WTC11 (cell line): Measurements from ENCODE around the gene ESR2. TPM values are rescaled to one million over a fixed set of nuclear protein-coding genes. Genes with fewer than 3 reads are reported as not detected.

Experiments
- ATAC-seq: fragments of 200-7000 bp; cut with Tn5 transposase; 2 replicates; pipeline ENCODE4 v1.10.0; 2021; ENCODE audit warnings: mild to moderate bottlenecking, moderate library complexity
- CTCF ChIA-PET: fragments of 300-600 bp; sonication (Branson Sonifier 250); formaldehyde crosslinking; loops from one replicate; lab custom pipeline; 2021; ENCODE audit warnings: antibody characterized with exemption; lab: Charles Lee
- POLR2A ChIA-PET: fragments of 350-600 bp; sonication (Branson Sonifier 250); formaldehyde crosslinking; loops from one replicate; lab custom pipeline; 2021; ENCODE audit warnings: antibody characterized with exemption; lab: Charles Lee
- DNase-seq: peaks from one replicate; pipeline ENCODE4 v3.0.0; 2021; ENCODE audit warnings: low spot score
- H3K27ac Mint-ChIP-seq: 2 replicates; pipeline ENCODE4 v1.8.0; 2021; ENCODE audit warnings: mixed read lengths
- H3K27me3 Mint-ChIP-seq: 2 replicates; pipeline ENCODE4 v1.8.0; 2021; ENCODE audit warnings: low read depth, mild to moderate bottlenecking, moderate library complexity, mixed read lengths
- H3K36me3 Mint-ChIP-seq: 2 replicates; pipeline ENCODE4 v1.8.0; 2021; ENCODE audit warnings: mixed read lengths
- H3K4me1 Mint-ChIP-seq: 2 replicates; pipeline ENCODE4 v1.8.0; 2022; ENCODE audit warnings: mixed read lengths
- H3K4me3 Mint-ChIP-seq: 2 replicates; pipeline ENCODE4 v1.8.0; 2021; ENCODE audit warnings: mild to moderate bottlenecking, moderate library complexity, mixed read lengths
- H3K9me3 Mint-ChIP-seq: 2 replicates; pipeline ENCODE4 v1.8.0; 2021; ENCODE audit warnings: mixed read lengths
- CBFB ChIP-seq: sonication (generic); formaldehyde crosslinking; IDR thresholded peaks from 2 replicates; pipeline ENCODE4 v1.8.1; 2022; ENCODE audit warnings: mild to moderate bottlenecking, low read depth, missing genetic modification reagents
- EMX1 ChIP-seq: fragments of 250-450 bp; sonication (Bioruptor Pico); IDR thresholded peaks from 2 replicates; pipeline ENCODE4 v1.8.0; 2021; ENCODE audit warnings: mild to moderate bottlenecking
- ERG ChIP-seq: fragments of 250-450 bp; sonication (Bioruptor Pico); IDR thresholded peaks from 2 replicates; pipeline ENCODE4 v1.8.0; 2021; ENCODE audit warnings: mild to moderate bottlenecking
- ETV6 ChIP-seq: sonication (generic); formaldehyde crosslinking; IDR thresholded peaks from 2 replicates; pipeline ENCODE4 v1.8.1; 2022; ENCODE audit warnings: mild to moderate bottlenecking, missing genetic modification reagents
- FOXP1 ChIP-seq: sonication (generic); formaldehyde crosslinking; IDR thresholded peaks from 2 replicates; pipeline ENCODE4 v1.8.0; 2022; ENCODE audit warnings: missing genetic modification reagents, mild to moderate bottlenecking, moderate library complexity, borderline replicate concordance
- GABPB1 ChIP-seq: sonication (generic); formaldehyde crosslinking; IDR thresholded peaks from 2 replicates; pipeline ENCODE4 v1.8.1; 2023; ENCODE audit warnings: mild to moderate bottlenecking, missing genetic modification reagents
- GRHL2 ChIP-seq: fragments of 250-450 bp; sonication (Bioruptor Pico); IDR thresholded peaks from 2 replicates; pipeline ENCODE4 v1.8.0; 2022; ENCODE audit warnings: mild to moderate bottlenecking, moderate library complexity; ENCODE audit not compliant: insufficient replicate concordance, severe bottlenecking
- HMGA2 ChIP-seq: fragments of 250-450 bp; sonication (Bioruptor Pico); IDR thresholded peaks from 2 replicates; pipeline ENCODE4 v1.4.0; 2021; ENCODE audit warnings: mild to moderate bottlenecking, moderate library complexity
- JAZF1 ChIP-seq: fragments of 250-450 bp; sonication (Bioruptor Pico); IDR thresholded peaks from 2 replicates; pipeline ENCODE4 v1.9.0; 2021; ENCODE audit warnings: moderate library complexity, mild to moderate bottlenecking, inconsistent platforms
- JUN ChIP-seq: sonication (generic); formaldehyde crosslinking; IDR thresholded peaks from 2 replicates; pipeline ENCODE4 v1.8.0; 2023; ENCODE audit warnings: mild to moderate bottlenecking, missing genetic modification reagents
- PRDM15 ChIP-seq: sonication (generic); formaldehyde crosslinking; IDR thresholded peaks from 2 replicates; pipeline ENCODE4 v1.8.0; 2022; ENCODE audit warnings: missing genetic modification reagents
- RELA ChIP-seq: sonication (generic); formaldehyde crosslinking; IDR thresholded peaks from 2 replicates; pipeline ENCODE4 v1.8.1; 2022; ENCODE audit warnings: missing genetic modification reagents, mild to moderate bottlenecking, borderline replicate concordance
- ZNF423 ChIP-seq: fragments of 250-450 bp; sonication (Bioruptor Pico); IDR thresholded peaks from 2 replicates; pipeline ENCODE4 v2.1.2; 2022; ENCODE audit warnings: mild to moderate bottlenecking, moderate library complexity
- ZNF425 ChIP-seq: fragments of 250-450 bp; sonication (Bioruptor Pico); conservative IDR thresholded peaks from 2 replicates; pipeline ENCODE4 v1.9.0; 2021; ENCODE audit warnings: mild to moderate bottlenecking
- total RNA-seq: library from RNA; stranded (reverse); gene quantifications from 3 replicates; pipeline ENCODE4 v1.2.3, GENCODE V29; 2021
- TF ChIP-seq, protein P1 (sequence below): sonication (generic); formaldehyde crosslinking; IDR thresholded peaks from 2 replicates; pipeline ENCODE4 v1.8.1; 2022; ENCODE audit warnings: missing genetic modification reagents, borderline replicate concordance

ESR2 gene
- total RNA-seq, 1 experiment from 2014 or later = 0.50 TPM

DNA sequence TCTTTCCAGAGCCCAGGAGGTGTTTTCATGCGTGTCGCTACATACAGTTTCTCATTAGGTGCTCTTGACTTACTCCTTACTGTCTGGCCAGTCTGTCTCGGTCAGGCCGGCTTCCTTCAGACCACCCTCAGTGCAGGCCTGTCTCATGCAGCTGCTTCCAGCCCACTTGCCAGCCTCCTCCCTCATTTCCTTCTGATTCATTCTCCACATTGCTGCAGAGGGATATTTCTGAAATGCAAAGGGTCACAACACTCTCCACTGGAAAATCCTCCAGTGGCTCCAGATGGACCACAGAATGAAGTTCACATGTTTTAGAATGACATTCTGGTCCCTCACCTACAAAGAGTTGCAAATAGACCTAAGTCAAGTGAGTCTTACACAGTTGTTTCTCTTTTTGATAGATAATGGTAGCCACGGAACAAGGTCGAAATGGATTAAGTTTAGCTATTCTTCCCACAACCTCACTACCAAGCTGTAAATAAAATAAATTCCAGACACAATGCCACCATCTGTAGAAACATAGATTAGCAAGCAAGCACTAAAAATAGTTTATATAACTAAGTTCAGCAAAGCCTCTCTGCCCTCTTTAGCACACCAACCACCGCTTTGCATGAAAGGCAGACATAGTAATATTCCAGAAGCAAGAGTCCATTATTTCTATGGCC lies 146.9 kb downstream of the ESR2 start:
- Mint-ChIP-seq H3K9me3 (no peaks in the 10 kb centered on the region), H3K27ac (peak overlapping the region; percentile 61), H3K27me3 (no peaks in the 10 kb centered on the region), H3K36me3 (peaks cover 22% of the 10 kb centered on the region), H3K4me1 (0 out of 2 replicates have a peak, but pooled peaks cover 3% of the 10 kb centered on the region), H3K4me3 (no peak overlapping the region)
- DNase-seq (no peak), ATAC-seq (no peak)
- ChIA-PET CTCF (interaction anchor here (0.6 kb wide), 1 partner anchor 321 kb away, joined by 3 read pairs; no protein-coding TSS in a partner anchor), POLR2A (no interaction called here)
- TF ChIP-seq FOXP1 (CRISPR knock-in tag) (no peak), ERG (CRISPR knock-in tag) (no peak), HMGA2 (no peak), ETV6 (CRISPR knock-in tag) (no peak), GABPB1 (CRISPR knock-in tag) (no peak), RELA (CRISPR knock-in tag) (no peak), CBFB (CRISPR knock-in tag) (no peak), ZNF423 (no peak), GRHL2 (CRISPR knock-in tag) (no peak)

DNA sequence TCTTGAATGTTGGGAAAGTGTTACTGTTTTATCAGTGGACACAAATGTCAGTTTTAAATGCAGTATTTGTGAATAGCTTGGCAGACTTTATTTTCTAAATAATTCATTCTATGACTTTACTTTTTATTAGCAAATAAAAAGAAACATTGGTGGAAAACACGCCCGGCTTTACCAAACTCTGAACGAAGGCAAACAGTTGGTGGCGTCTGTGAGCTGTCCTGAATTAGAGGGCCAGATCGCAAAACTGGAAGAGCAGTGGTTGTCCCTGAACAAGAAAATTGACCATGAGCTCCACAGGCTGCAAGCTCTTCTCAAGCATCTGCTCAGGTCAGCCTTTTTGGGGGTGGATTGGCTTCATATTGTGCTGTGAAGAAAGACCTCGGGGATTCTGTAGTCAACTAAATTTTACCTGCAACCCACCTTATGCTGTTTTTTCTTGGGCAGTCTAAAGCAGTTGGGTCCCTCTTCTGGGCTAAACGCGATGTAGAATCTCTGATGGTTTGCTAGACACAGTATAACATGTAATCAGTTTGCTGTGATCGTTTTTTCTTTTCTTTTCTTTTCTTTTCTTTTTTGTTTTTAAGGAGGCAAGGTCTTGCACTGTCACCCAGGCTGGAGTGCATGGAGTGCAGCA lies 156.4 kb downstream of the ESR2 start:
- peak; percentile 41; the same call in 1 of the 2 replicates for ATAC-seq
- CTCF ChIA-PET = interaction anchor here (0.6 to 2.2 kb wide), 17 partner anchors 10 to 627 kb away, joined by 3 to 35 read pairs (median 3); partner anchors contain the start of gene ESR2
- Mint-ChIP-seq H3K36me3 (peaks cover 39% of the 10 kb centered on the region), H3K9me3 (no peaks in the 10 kb centered on the region), H3K4me1 (no peaks in the 10 kb centered on the region), H3K27ac (no peak overlapping the region), H3K4me3 (no peak overlapping the region), H3K27me3 (no peaks in the 10 kb centered on the region)
- POLR2A ChIA-PET = no interaction called here
- peak; percentile 24 for DNase-seq
- TF ChIP-seq JUN (CRISPR knock-in tag) (no peak), EMX1 (CRISPR knock-in tag) (no peak), ETV6 (CRISPR knock-in tag) (no peak), JAZF1 (CRISPR knock-in tag) (no peak), PRDM15 (CRISPR knock-in tag) (no peak), ZNF425 (CRISPR knock-in tag) (no peak)
- TF ChIP-seq, protein P1, sequence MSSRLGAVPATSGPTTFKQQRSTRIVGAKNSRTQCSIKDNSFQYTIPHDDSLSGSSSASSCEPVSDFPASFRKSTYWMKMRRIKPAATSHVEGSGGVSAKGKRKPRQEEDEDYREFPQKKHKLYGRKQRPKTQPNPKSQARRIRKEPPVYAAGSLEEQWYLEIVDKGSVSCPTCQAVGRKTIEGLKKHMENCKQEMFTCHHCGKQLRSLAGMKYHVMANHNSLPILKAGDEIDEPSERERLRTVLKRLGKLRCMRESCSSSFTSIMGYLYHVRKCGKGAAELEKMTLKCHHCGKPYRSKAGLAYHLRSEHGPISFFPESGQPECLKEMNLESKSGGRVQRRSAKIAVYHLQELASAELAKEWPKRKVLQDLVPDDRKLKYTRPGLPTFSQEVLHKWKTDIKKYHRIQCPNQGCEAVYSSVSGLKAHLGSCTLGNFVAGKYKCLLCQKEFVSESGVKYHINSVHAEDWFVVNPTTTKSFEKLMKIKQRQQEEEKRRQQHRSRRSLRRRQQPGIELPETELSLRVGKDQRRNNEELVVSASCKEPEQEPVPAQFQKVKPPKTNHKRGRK (CRISPR knock-in tag) = no peak
